SU-DHL-6 (cell line): ENCODE data around the gene RPS6KC1.
A peak's percentile ranks its signal among the peaks of the same experiment; 100 is the strongest.

Source experiments
- H2AFZ ChIP-seq: fragments of 200-600 bp; sonication (generic); 2 replicates; pipeline ENCODE4 v1.6.1; 2014; ENCODE audit warnings: low read depth, mild to moderate bottlenecking, moderate library complexity, mixed read lengths, antibody characterized with exemption, low read length; ENCODE audit not compliant: severe bottlenecking
- H3F3A ChIP-seq: fragments of 200-600 bp; shearing (Covaris generic); 2 replicates; pipeline ENCODE4 v1.6.0; 2016; ENCODE audit warnings: antibody characterized with exemption, mild to moderate bottlenecking; ENCODE audit not compliant: insufficient read depth
- H3K27ac ChIP-seq: fragments of 200-600 bp; sonication (generic); 2 replicates; pipeline ENCODE4 v1.5.1; 2016; ENCODE audit warnings: low read depth, mild to moderate bottlenecking, low read length, moderate library complexity, mixed read lengths
- H3K27me3 ChIP-seq: fragments of 200-600 bp; sonication (generic), shearing (Covaris generic); 2 replicates; pipeline ENCODE4 v1.6.0; 2014; ENCODE audit warnings: mild to moderate bottlenecking, low read length
- H3K36me3 ChIP-seq: fragments of 200-600 bp; sonication (generic); 2 replicates; pipeline ENCODE4 v1.6.1; 2014; ENCODE audit warnings: mild to moderate bottlenecking, low read length, mixed read lengths
- H3K4me2 ChIP-seq: fragments of 300-600, 200-600 bp; shearing (Covaris generic), sonication (generic); 2 replicates; pipeline ENCODE4 v1.6.0; 2014; ENCODE audit warnings: low read length, low read depth, mild to moderate bottlenecking; ENCODE audit not compliant: poor library complexity, severe bottlenecking
- H3K4me3 ChIP-seq: fragments of 200-600 bp; sonication (generic); 2 replicates; pipeline ENCODE4 v1.5.1; 2014; ENCODE audit warnings: antibody characterized with exemption, low read length, mild to moderate bottlenecking, mixed read lengths; ENCODE audit not compliant: insufficient read depth, poor library complexity, severe bottlenecking
- H3K79me2 ChIP-seq: fragments of 200-600 bp; sonication (generic); 2 replicates; pipeline ENCODE4 v1.6.1; 2014; ENCODE audit warnings: mild to moderate bottlenecking, low read length, moderate library complexity; ENCODE audit not compliant: insufficient read depth
- H3K9ac ChIP-seq: fragments of 200-600 bp; sonication (generic); 2 replicates; pipeline ENCODE4 v1.7.0; 2014; ENCODE audit warnings: mild to moderate bottlenecking, low read length
- H3K9me2 ChIP-seq: fragments of 200-600 bp; sonication (generic); replicated peaks from 2 replicates; pipeline ENCODE4 v1.6.1; 2014; ENCODE audit warnings: low read length; ENCODE audit not compliant: insufficient read depth
- H3K9me3 ChIP-seq: fragments of 200-600 bp; sonication (generic); 2 replicates; pipeline ENCODE4 v1.6.1; 2014; ENCODE audit warnings: low read length, mixed read lengths; ENCODE audit not compliant: insufficient read depth
- H4K20me1 ChIP-seq: fragments of 200-600 bp; sonication (generic); 2 replicates; pipeline ENCODE4 v1.6.1; 2014; ENCODE audit warnings: low read depth, mild to moderate bottlenecking, antibody characterized with exemption, low read length, moderate library complexity, mixed read lengths
- CTCF ChIP-seq: fragments of 200-600 bp; sonication (generic); IDR thresholded peaks from one replicate; pipeline ENCODE4 v1.5.1; 2017; ENCODE audit warnings: antibody characterized with exemption, mild to moderate bottlenecking, low read length, moderate library complexity; ENCODE audit not compliant: insufficient read depth, poor library complexity, severe bottlenecking
- EZH2phosphoT487 ChIP-seq: fragments of 200-600 bp; sonication (generic), shearing (Covaris generic); conservative IDR thresholded peaks from 2 replicates; pipeline ENCODE4 v1.6.1; 2018; ENCODE audit warnings: mild to moderate bottlenecking, antibody characterized with exemption, low read length, moderate library complexity, mixed read lengths

Gene RPS6KC1

GRCh38 chr1:213014642-213015041 lies 36.4 kb upstream of the RPS6KC1 start:
- H3K79me2 ChIP-seq: peaks cover 32% of the 10 kb centered on the region
- no peaks in the 10 kb centered on the region for H4K20me1 ChIP-seq

GRCh38 chr1:213015099-213016050 lies 35.7 kb upstream of the RPS6KC1 start, which contains the start of gene ANGEL2:
ANGEL2 (minus strand) TSS chr1:213015867; CDS start chr1:213015671, 196 bp downstream.
- H4K20me1 ChIP-seq: no peaks in the 10 kb centered on the region
- H3K9me2 ChIP-seq: no peaks in the 10 kb centered on the region
- H3F3A ChIP-seq: 0 out of 2 replicates have a peak, but pooled peaks cover 6% of the 10 kb centered on the region
- H2AFZ ChIP-seq: peak within 1 kb of the TSS; percentile 91
- peak within 1 kb of the TSS; percentile 93 for H3K4me2 ChIP-seq
- H3K9me3 ChIP-seq: no peaks in the 10 kb centered on the region
- H3K36me3 ChIP-seq: peaks cover 7% of the 10 kb centered on the region
- H3K27me3 ChIP-seq: no peaks in the 10 kb centered on the region
- peak within 1 kb of the TSS; percentile 94 for H3K9ac ChIP-seq
- TF ChIP-seq EZH2phosphoT487: no peak
- TF ChIP-seq CTCF: no peak
- peak within 1 kb of the TSS; percentile 95 for H3K4me3 ChIP-seq
- H3K79me2 ChIP-seq: peaks cover 32% of the 10 kb centered on the region
- peak within 1 kb of the TSS; percentile 80 for H3K27ac ChIP-seq

More at GRCh38 chr1:213014642-213015041, 36.4 kb upstream of the RPS6KC1 start:
- Histone ChIP-seq H3K27ac (peak overlapping the region; percentile 80), H2AFZ (peak overlapping the region; percentile 47), H3K27me3 (no peaks in the 10 kb centered on the region), H3K4me2 (peak overlapping the region; percentile 93), H3F3A (0 out of 2 replicates have a peak, but pooled peaks cover 6% of the 10 kb centered on the region), H3K9me2 (no peaks in the 10 kb centered on the region), H3K9me3 (no peaks in the 10 kb centered on the region), H3K36me3 (peaks cover 7% of the 10 kb centered on the region), H3K9ac (peak overlapping the region; percentile 94), H3K4me3 (peak overlapping the region; percentile 95)
- TF ChIP-seq CTCF (no peak), EZH2phosphoT487 (no peak)

GRCh38 chr1:213017447-213018273 lies 33.4 kb upstream of the RPS6KC1 start:
- TF ChIP-seq CTCF: no peak
- TF ChIP-seq EZH2phosphoT487: no peak
- no peak overlapping the region for H3K4me2 ChIP-seq
- H3K9me3 ChIP-seq: no peaks in the 10 kb centered on the region
- no peaks in the 10 kb centered on the region for H3K9me2 ChIP-seq
- peaks cover 23% of the 10 kb centered on the region for H3K79me2 ChIP-seq
- no peak overlapping the region for H2AFZ ChIP-seq
- H3K27me3 ChIP-seq: no peaks in the 10 kb centered on the region
- no peak overlapping the region for H3K9ac ChIP-seq
- no peak overlapping the region for H3K4me3 ChIP-seq
- no peak overlapping the region for H3K27ac ChIP-seq
- 0 out of 2 replicates have a peak, but pooled peaks cover 3% of the 10 kb centered on the region for H3F3A ChIP-seq
- no peaks in the 10 kb centered on the region for H4K20me1 ChIP-seq
- no peaks in the 10 kb centered on the region for H3K36me3 ChIP-seq
